GM12878 (cell line): ENCODE data around the gene PHF21B. TPM values are rescaled to one million over a fixed set of nuclear protein-coding genes. Genes with fewer than 3 reads are reported as not detected.

Experiments used
- ATAC-seq: fragments of 200-7000 bp; cut with Tn5 transposase; 3 replicates; pipeline ENCODE4 v1.9.1; 2020; ENCODE audit warnings: mild to moderate bottlenecking, moderate library complexity
- BruUV-seq: library from RNA; stranded (reverse); fragments of 400-500 nt; replicated peaks from 2 replicates; lab custom pipeline; 2021; lab: Mats Ljungman, UMichigan
- CTCF ChIA-PET: fragments of 300-600 bp; sonication (Branson Sonifier 250); formaldehyde crosslinking; extraction: SDS; loops from one replicate; lab custom pipeline; 2021; ENCODE audit warnings: inconsistent platforms; lab: Yijun Ruan, JAX
- POLR2A ChIA-PET: fragments of 350-600 bp; formaldehyde crosslinking; extraction: SDS; loops from one replicate; lab custom pipeline; 2021; ENCODE audit warnings: inconsistent platforms; lab: Charles Lee
- RAD21 ChIA-PET: fragments of 300-600 bp; sonication (Branson Sonifier 250); formaldehyde crosslinking; loops from one replicate; lab custom pipeline; 2023; ENCODE audit warnings: antibody characterized with exemption; ENCODE audit not compliant: unreplicated experiment; lab: Charles Lee
- SMC1A ChIA-PET: fragments of 300-600 bp; sonication (Branson Sonifier 250); formaldehyde crosslinking; loops from one replicate; lab custom pipeline; 2023; ENCODE audit not compliant: unreplicated experiment, uncharacterized antibody; lab: Charles Lee
- DNase-seq: peaks from one replicate; pipeline ENCODE4 v3.0.0-alpha.2; 2011; ENCODE audit warnings: low read depth, low spot score
- FAIRE-seq: peaks from 3 replicates; lab custom pipeline; 2011; peaks lifted over from hg19 to GRCh38; lab: Jason Lieb, UNC
- H2AFZ ChIP-seq: 2 replicates; pipeline ENCODE4 v1.6.0; 2011; ENCODE audit warnings: low read depth, low read length, control low read depth; ENCODE audit not compliant: control insufficient read depth
- H3K27ac ChIP-seq: 2 replicates; pipeline ENCODE4 v1.5.1; 2011; ENCODE audit warnings: control low read depth; ENCODE audit not compliant: control insufficient read depth, insufficient read depth
- H3K27me3 ChIP-seq, 2 experiments: replicated peaks in 1 of 2; 2 replicates each; pipeline versions ENCODE4 v1.6.0 to v1.6.1; 2011; ENCODE audit warnings: low read length in 1 of 2; ENCODE audit not compliant: control insufficient read depth in 2 of 2, insufficient read depth in 2 of 2
- H3K36me3 ChIP-seq, 2 experiments: 2 replicates each; pipeline ENCODE4 v1.5.1; 2011; ENCODE audit warnings: low read length in 1 of 2; ENCODE audit not compliant: control insufficient read depth in 2 of 2, insufficient read depth in 2 of 2
- H3K4me1 ChIP-seq: 2 replicates; pipeline ENCODE4 v1.6.1; 2011; ENCODE audit warnings: mild to moderate bottlenecking, low read length, moderate library complexity, mixed read lengths; ENCODE audit not compliant: control insufficient read depth, insufficient read depth
- H3K4me2 ChIP-seq: 2 replicates; pipeline ENCODE4 v1.6.0; 2011; ENCODE audit warnings: control low read depth; ENCODE audit not compliant: control insufficient read depth, insufficient read depth
- H3K4me3 ChIP-seq: fragments of 200-600 bp; sonication (generic); 2 replicates; pipeline ENCODE4 v1.5.1; 2016
- H3K79me2 ChIP-seq: 2 replicates; pipeline ENCODE4 v1.6.0; 2011; ENCODE audit warnings: low read length; ENCODE audit not compliant: control insufficient read depth, insufficient read depth
- H3K9ac ChIP-seq: 2 replicates; pipeline ENCODE4 v1.8.0; 2011; ENCODE audit warnings: low read length, control low read depth, mixed read lengths; ENCODE audit not compliant: control insufficient read depth, insufficient read depth
- H3K9me3 ChIP-seq: replicated peaks from 3 replicates; pipeline ENCODE4 v1.5.1; 2011; ENCODE audit warnings: mild to moderate bottlenecking, low read length; ENCODE audit not compliant: control insufficient read depth, insufficient read depth
- H4K20me1 ChIP-seq: 2 replicates; pipeline ENCODE4 v1.6.0; 2011; ENCODE audit not compliant: control insufficient read depth, insufficient read depth
- CBFB ChIP-seq: IDR thresholded peaks from 2 replicates; pipeline ENCODE4 v1.6.1; 2016; ENCODE audit warnings: antibody characterized with exemption, low read depth
- FOXK2 ChIP-seq: fragments of 450-650 bp; IDR thresholded peaks from 2 replicates; pipeline ENCODE4 v1.6.1; 2017; ENCODE audit warnings: mild to moderate bottlenecking, moderate library complexity
- GATAD2B ChIP-seq: fragments of 450-650 bp; conservative IDR thresholded peaks from 2 replicates; pipeline ENCODE4 v1.6.1; 2017; ENCODE audit warnings: low read depth, mild to moderate bottlenecking, moderate library complexity
- HDAC6 ChIP-seq: fragments of 200-600 bp; sonication (generic); IDR thresholded peaks from one replicate; pipeline ENCODE4 v1.8.0; 2017; ENCODE audit warnings: antibody characterized with exemption; ENCODE audit not compliant: unreplicated experiment
- IRF3 ChIP-seq: fragments of 450-650 bp; IDR thresholded peaks from 2 replicates; pipeline ENCODE4 v1.6.1; 2014; ENCODE audit warnings: mild to moderate bottlenecking
- SMARCA5 ChIP-seq: fragments of 450-650 bp; IDR thresholded peaks from 2 replicates; pipeline ENCODE4 v1.6.1; 2017; ENCODE audit warnings: mild to moderate bottlenecking
- SUZ12 ChIP-seq: fragments of 200-600 bp; sonication (generic); IDR thresholded peaks from one replicate; pipeline ENCODE4 v1.6.1; 2018; ENCODE audit warnings: antibody characterized with exemption, mild to moderate bottlenecking; ENCODE audit not compliant: unreplicated experiment
- WGBS: methylation state at CpG from one replicate; pipeline ENCODE4 v1.1.6; 2016; ENCODE audit warnings: low lambda C conversion rate; ENCODE audit not compliant: insufficient replicate concordance, insufficient coverage; ENCODE audit errors: missing lambda C conversion rate; 5-methylcytosine and 5-hydroxymethylcytosine counted together
- in situ Hi-C: fragments of 300-500 bp; cut with MboI; formaldehyde crosslinking; loops from 9 replicates; pipeline ENCODE4 v1.14.3; 2018; ENCODE audit warnings: mixed read lengths
- intact Hi-C: fragments of 100-400 bp; cut with micrococcal nuclease; formaldehyde crosslinking; loops from one replicate; pipeline ENCODE4 v1.14.2; 2022; ENCODE audit not compliant: unreplicated experiment
- polyA plus RNA-seq, 11 experiments: library from polyadenylated mRNA; depleted of rRNA in 4 of 11; unstranded in 6 of 11; stranded (reverse) in 5 of 11; fragments of >200 nt; fragmentation: Nextera tagmentation in 4 of 11; fragmentation: Illumina TruSeq in 1 of 11; extraction: Ambion mirVana in 4 of 11; extraction: Trizol in 1 of 11; gene quantifications; 1 replicate in 1 of 11; 2 replicates in 10 of 11; pipeline versions ENCODE4 v1.2.1 to v1.2.3, GENCODE V29; 2011 to 2016; ENCODE audit warnings: inconsistent platforms in 2 of 11, missing spikeins in 2 of 11, low read depth in 1 of 11
- total RNA-seq, 4 experiments: library from RNA; depleted of rRNA in 3 of 4; stranded (reverse); fragments of >200 nt in 3 of 4; fragmentation: Illumina TruSeq in 1 of 4; extraction: Trizol in 1 of 4; gene quantifications; 2 replicates each; pipeline versions ENCODE4 v1.2.1 to v1.2.3, GENCODE V29; 2013 to 2021

The PHF21B gene
- total and polyA plus RNA-seq, 10 of the 15 experiments (the other 5 are each of a cell fraction or from before 2014, with no cell fraction given), result 0.03 to 0.35 TPM; not detected in 8

DNA sequence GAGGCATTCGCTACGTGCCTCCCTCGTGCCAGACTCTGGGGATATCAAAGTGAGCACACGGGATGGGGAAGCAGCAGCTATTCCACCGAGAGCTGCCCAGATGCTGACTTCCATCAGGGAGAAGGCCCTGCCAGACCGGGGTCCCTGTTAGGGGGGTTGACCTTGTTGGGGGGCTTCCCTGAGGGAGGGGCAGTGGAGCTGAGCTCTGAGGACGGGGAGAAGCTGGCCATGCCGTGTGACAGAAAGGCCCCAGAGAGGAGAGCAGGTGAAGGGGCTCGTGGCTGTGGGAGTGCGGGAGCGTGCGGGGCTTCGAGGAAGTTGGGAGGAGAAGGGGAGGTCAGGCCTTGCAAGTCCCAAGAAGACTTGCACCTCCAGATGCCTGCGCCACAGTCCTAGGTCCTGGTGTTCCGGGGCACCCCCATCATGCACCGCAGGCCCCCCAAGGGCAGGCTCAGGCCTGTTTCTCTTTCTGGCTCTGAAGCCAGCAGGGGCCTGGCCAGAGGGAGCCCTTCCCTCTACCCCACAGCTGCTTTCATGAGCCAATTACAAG lies 163.0 kb downstream of the PHF21B start:
- no peak overlapping the region for H3K27ac ChIP-seq
- BruUV-seq, result no TSS peak
- H3K9me3 ChIP-seq, result no peaks in the 10 kb centered on the region; the same call in 2 of the 3 replicates
- in situ Hi-C loops (no loop called here), intact Hi-C loops (no loop called here)
- ChIA-PET POLR2A (no interaction called here), RAD21 (no interaction called here), CTCF (no interaction called here), SMC1A (no interaction called here)
- ATAC-seq, result no peak
- no peak overlapping the region for H3K4me2 ChIP-seq
- no peak for FAIRE-seq
- no peaks in the 10 kb centered on the region for H4K20me1 ChIP-seq
- 36% methylated on average over 16 of the region's 16 CpGs for WGBS
- no peaks in the 10 kb centered on the region for H3K79me2 ChIP-seq
- H2AFZ ChIP-seq, result no peak overlapping the region
- no peaks in the 10 kb centered on the region for H3K27me3 ChIP-seq
- TF ChIP-seq SMARCA5 (no peak), CBFB (no peak), HDAC6 (no peak), SUZ12 (no peak), IRF3 (no peak), FOXK2 (no peak), GATAD2B (no peak)
- no peaks in the 10 kb centered on the region for H3K36me3 ChIP-seq
- H3K4me3 ChIP-seq, result no peak overlapping the region
- DNase-seq, result no peak
- H3K4me1 ChIP-seq, result no peaks in the 10 kb centered on the region
- H3K9ac ChIP-seq, result no peak overlapping the region
